ENCODE results near the gene PFN1. TPM values are rescaled to one million over a fixed set of nuclear protein-coding genes. Genes with fewer than 3 reads are reported as not detected.

PFN1 gene
- total and polyA plus RNA-seq, 9 donors, result 201 to 542 (median 323) TPM

DNA sequence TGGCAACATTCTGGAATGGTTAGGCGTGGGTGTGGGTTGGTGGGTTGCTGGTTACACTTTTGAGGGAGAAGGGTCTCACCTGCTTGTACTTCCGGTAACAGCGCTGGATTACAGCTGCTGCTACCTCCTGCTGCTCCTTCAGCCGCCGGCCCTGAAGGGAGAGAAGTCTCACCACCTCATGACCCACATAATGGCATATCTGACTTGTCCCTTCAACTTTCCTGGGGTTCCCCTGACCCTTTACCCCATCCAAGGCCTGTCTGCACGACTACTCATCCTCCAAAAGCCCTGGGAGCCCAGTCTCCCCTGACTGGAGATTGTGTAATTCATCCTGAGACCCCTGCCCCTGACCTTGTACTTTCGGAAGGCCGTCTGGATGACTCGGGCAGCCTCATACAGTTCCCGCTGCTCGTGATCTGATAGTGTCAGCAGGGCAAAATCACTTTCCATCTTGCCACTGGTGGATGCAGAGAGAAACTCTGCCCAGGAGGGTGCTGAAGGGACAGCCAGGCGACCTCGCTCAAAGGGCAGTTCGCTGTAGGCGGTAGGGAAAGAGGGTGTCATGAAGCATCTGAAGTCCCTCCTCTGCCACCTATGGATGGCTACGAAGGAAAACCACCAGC is 21.3 kb upstream of the PFN1 start:
- 61 to 64% (median 63%) methylated on average over 16 of the region's 16 CpGs for WGBS, 3 donors
- DNase-seq, result no peak
- H3K36me3 ChIP-seq, result no peaks in the 10 kb centered on the region
- H3K4me1 ChIP-seq (ENCODE audit: insufficient read depth), result peaks cover 8% of the 10 kb centered on the region
- H3K4me3 ChIP-seq, result no peak overlapping the region
- intact Hi-C loops (cut with DNase I), result no loop called here
- H3K9me3 ChIP-seq, result no peaks in the 10 kb centered on the region
- no peak overlapping the region for H3K27ac ChIP-seq
- H3K27me3 ChIP-seq, result no peaks in the 10 kb centered on the region
- TF ChIP-seq, protein P1, sequence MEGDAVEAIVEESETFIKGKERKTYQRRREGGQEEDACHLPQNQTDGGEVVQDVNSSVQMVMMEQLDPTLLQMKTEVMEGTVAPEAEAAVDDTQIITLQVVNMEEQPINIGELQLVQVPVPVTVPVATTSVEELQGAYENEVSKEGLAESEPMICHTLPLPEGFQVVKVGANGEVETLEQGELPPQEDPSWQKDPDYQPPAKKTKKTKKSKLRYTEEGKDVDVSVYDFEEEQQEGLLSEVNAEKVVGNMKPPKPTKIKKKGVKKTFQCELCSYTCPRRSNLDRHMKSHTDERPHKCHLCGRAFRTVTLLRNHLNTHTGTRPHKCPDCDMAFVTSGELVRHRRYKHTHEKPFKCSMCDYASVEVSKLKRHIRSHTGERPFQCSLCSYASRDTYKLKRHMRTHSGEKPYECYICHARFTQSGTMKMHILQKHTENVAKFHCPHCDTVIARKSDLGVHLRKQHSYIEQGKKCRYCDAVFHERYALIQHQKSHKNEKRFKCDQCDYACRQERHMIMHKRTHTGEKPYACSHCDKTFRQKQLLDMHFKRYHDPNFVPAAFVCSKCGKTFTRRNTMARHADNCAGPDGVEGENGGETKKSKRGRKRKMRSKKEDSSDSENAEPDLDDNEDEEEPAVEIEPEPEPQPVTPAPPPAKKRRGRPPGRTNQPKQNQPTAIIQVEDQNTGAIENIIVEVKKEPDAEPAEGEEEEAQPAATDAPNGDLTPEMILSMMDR (IDR thresholded peaks at IDR 0.05), result no peak
- TF ChIP-seq EP300 (IDR thresholded peaks at IDR 0.05) (no peak), POLR2A (IDR thresholded peaks at IDR 0.05) (no peak)

DNA sequence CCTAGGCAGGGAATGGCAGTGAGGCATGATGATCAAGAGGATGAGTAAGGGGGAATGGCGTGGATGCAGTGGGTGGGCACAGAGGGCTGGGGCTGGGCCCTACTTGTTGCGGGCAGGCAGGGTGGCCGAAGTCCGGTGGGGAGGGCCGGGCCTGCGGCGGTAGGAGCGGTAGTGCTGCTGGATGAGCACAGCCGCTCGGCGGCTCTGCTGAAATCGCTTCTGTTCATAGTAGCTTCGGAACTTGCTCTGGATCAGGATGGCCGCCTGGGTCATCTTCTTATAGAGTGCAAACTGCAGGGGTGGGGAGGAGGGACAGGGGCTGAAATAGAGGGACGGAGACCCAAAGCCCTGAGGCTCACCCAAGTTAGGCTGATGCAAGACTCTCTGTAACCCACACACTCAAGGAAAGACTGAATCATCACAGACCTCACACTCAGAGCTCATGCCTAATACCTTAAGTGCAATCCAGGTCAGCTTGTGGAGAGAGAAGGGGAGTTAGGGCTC is 20.8 kb upstream of the PFN1 start:
- TF ChIP-seq, protein P1 (IDR thresholded peaks at IDR 0.05), result no peak
- TF ChIP-seq POLR2A (IDR thresholded peaks at IDR 0.05) (no peak), EP300 (IDR thresholded peaks at IDR 0.05) (no peak)
- DNase-seq, result peak in 3 of 5 donors; percentile 23 to 55 (median 35)
- WGBS, 3 donors, result 35 to 59% (median 50%) methylated on average over 15 of the region's 15 CpGs
- no peaks in the 10 kb centered on the region for H3K36me3 ChIP-seq
- H3K27ac ChIP-seq, result peak overlapping the region in 1 of 2 donors; percentile 99
- no peaks in the 10 kb centered on the region for H3K27me3 ChIP-seq
- H3K4me3 ChIP-seq, result peak overlapping the region; percentile 81
- intact Hi-C loops (cut with DNase I), result no loop called here
- no peaks in the 10 kb centered on the region for H3K9me3 ChIP-seq
- H3K4me1 ChIP-seq (ENCODE audit: insufficient read depth), result peaks cover 8% of the 10 kb centered on the region

DNA sequence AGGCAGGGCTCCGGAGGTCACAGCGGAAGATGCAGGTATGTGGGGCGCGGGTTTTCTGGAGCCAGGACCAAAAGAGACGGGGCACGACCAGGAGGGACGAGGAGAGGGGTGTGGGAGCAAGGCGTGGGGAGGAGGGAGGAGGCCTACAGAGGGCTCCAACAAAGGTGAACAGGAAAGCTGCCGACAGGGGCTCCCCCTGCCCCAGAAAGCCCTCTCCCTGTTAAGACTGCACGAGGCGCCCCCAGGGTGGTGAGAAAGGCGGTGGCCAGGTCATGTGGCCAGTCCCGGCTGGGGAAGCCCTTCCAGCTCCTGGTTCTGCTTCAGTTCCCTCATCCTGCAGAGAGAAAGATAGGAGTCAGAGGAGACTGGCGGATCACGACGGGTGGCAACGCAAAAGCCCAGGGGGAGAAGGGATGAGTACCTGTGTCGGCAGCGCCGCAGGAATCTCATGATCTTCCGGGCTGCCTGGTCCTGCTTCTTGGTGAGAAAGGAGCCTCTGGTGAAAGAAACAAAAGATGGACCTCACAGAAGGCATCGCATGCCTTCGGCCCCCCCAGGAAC is 20.2 kb upstream of the PFN1 start:
- H3K4me1 ChIP-seq (ENCODE audit: insufficient read depth), result peaks cover 8% of the 10 kb centered on the region
- intact Hi-C loops (cut with DNase I), result no loop called here
- 23 to 32% (median 27%) methylated on average over 23 of the region's 23 CpGs for WGBS, 3 donors

DNA sequence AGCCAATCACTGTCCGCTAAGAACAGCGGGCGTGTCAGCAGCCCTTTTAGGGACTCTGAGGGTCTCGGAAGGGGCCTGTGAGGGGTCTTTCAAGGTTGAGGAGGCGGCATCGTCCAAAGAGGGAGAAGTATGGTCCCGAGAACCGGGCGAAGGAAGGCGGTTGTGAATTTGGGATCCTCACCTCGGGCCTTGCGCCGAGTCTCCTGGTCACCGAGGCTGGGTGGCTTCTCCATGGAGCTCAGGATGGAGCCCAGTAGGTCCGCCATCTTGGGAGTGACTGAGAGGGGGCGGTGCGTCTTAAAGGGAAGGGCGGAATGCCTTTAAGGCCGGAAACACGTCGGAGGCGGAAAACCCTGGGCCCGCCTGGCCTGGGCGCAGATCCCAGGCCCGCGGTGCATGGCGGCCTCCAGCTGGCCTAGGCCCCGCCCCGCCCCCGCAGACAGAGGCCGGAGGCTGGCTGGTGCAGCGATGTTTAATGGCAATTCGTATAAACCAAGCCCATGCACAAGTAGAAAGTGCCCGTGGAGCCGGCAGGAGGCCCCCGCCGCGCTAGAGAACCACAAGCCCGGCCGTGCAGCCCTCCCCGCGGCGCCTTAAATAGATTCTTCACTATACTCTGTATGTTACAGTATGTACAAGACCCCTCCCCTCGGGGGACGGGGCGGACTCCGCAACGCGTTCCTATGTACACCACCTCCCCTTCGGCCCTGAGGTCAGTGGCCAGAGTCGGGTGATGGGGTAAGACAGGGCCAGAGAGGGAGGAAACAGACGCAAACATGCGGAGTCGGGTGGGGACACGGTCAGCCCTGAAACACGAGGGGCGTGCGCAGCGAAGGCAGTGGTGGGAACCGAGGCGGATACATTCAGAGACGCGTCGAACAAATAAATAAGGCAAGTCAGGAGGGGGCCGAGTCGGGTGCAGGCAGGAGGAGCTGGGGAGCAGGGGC is 19.5 kb upstream of the PFN1 start, which contains the start of gene SPAG7:
SPAG7 (minus strand) TSS at position 279 of the 947 bp plus-strand sequence; CDS start at position 266, 13 bp downstream.
- Histone ChIP-seq H3K27ac (peak within 1 kb of the TSS; percentile 67 to 99), H3K4me1 (ENCODE audit: insufficient read depth) (peaks cover 8% of the 10 kb centered on the region), H3K9me3 (no peaks in the 10 kb centered on the region), H3K27me3 (no peaks in the 10 kb centered on the region), H3K36me3 (no peaks in the 10 kb centered on the region), H3K4me3 (peak within 1 kb of the TSS; percentile 81)
- WGBS, 3 donors, result 1 to 2% (median 1%) methylated on average over 62 to 66 of the region's 66 CpGs
- intact Hi-C loops (cut with DNase I), result no loop called here
- DNase-seq, result peak; percentile 92 to 98 (median 95)
- TF ChIP-seq EP300 (IDR thresholded peaks at IDR 0.05) (no peak), POLR2A (IDR thresholded peaks at IDR 0.05) (peak; percentile 88)
- TF ChIP-seq, protein P1 (IDR thresholded peaks at IDR 0.05), result peak in 1 of 3 donors; percentile 14

More for the DNA sequence above, 20.2 kb upstream of the PFN1 start:
- H3K4me3 ChIP-seq, result peak overlapping the region; percentile 81
- H3K9me3 ChIP-seq, result no peaks in the 10 kb centered on the region
- no peak for TF ChIP-seq POLR2A (IDR thresholded peaks at IDR 0.05)
- TF ChIP-seq, protein P1 (IDR thresholded peaks at IDR 0.05), result no peak
- no peak for TF ChIP-seq EP300 (IDR thresholded peaks at IDR 0.05)
- no peaks in the 10 kb centered on the region for H3K27me3 ChIP-seq
- peak in 1 of 5 donors; percentile 43 for DNase-seq
- peak overlapping the region in 1 of 2 donors; percentile 99 for H3K27ac ChIP-seq
- H3K36me3 ChIP-seq, result no peaks in the 10 kb centered on the region

Measured in ovary (tissue), 9 donors.